ENCODE measurements around the gene GGCT. TPM values are rescaled to one million over a fixed set of nuclear protein-coding genes. Genes with fewer than 3 reads are reported as not detected.

Gene GGCT
- total RNA-seq, 4 donors from 2014 or later: 4.9 to 35.9 (median 21.3) TPM

GRCh38 chr7:30450240-30450982 is 54.2 kb downstream of the GGCT start:
- H3K4me1 ChIP-seq: no peaks in the 10 kb centered on the region
- H3K27ac ChIP-seq: no peak overlapping the region
- no peak for DNase-seq
- H3K9me3 ChIP-seq: no peaks in the 10 kb centered on the region
- intact Hi-C loops (cut with DNase I; ENCODE audit: low total_unique reads): no loop called here
- TF ChIP-seq CTCF (IDR thresholded peaks at IDR 0.05) (no peak), POLR2A (IDR thresholded peaks at IDR 0.05) (no peak)
- no peak overlapping the region for H3K4me3 ChIP-seq
- H3K27me3 ChIP-seq: no peaks in the 10 kb centered on the region
- H3K36me3 ChIP-seq: no peaks in the 10 kb centered on the region

GRCh38 chr7:30448461-30449189 is 56.0 kb downstream of the GGCT start:
- Histone ChIP-seq H3K9me3 (no peaks in the 10 kb centered on the region), H3K27me3 (no peaks in the 10 kb centered on the region), H3K36me3 (no peaks in the 10 kb centered on the region), H3K4me1 (no peaks in the 10 kb centered on the region), H3K27ac (no peak overlapping the region), H3K4me3 (no peak overlapping the region)
- no peak for DNase-seq
- intact Hi-C loops (cut with DNase I; ENCODE audit: low total_unique reads): no loop called here
- TF ChIP-seq POLR2A (IDR thresholded peaks at IDR 0.05): no peak
- no peak for TF ChIP-seq CTCF (IDR thresholded peaks at IDR 0.05)

- Histone ChIP-seq H3K4me1 (no peaks in the 10 kb centered on the region), H3K27me3 (no peaks in the 10 kb centered on the region), H3K9me3 (no peaks in the 10 kb centered on the region), H3K27ac (no peak overlapping the region), H3K36me3 (no peaks in the 10 kb centered on the region), H3K4me3 (no peak overlapping the region)
- TF ChIP-seq POLR2A (IDR thresholded peaks at IDR 0.05): no peak
- TF ChIP-seq CTCF (IDR thresholded peaks at IDR 0.05): no peak
- intact Hi-C loops (cut with DNase I; ENCODE audit: low total_unique reads): no loop called here
- DNase-seq: no peak
These were observed 57.2 kb downstream of the GGCT start for GRCh38 chr7:30447466-30447865.

Other genes starting within 250 kb of the GGCT start
- gene ZNRF2, start 220.2 kb downstream of the GGCT start, total RNA-seq: 10 to 100 TPM; 22.0 to 40.6 (median 27.3) TPM
- gene NOD1, start 26.0 kb downstream of the GGCT start, total RNA-seq: 10 to 100 TPM in 3 of 4 donors, 1 to 10 TPM in 1; 9.2 to 22.1 (median 12.7) TPM
- gene GARS1, start 90.0 kb upstream of the GGCT start, total RNA-seq: 10 to 100 TPM; 33.5 to 71.2 (median 58.1) TPM
- gene CRHR2, start 177.6 kb upstream of the GGCT start, total RNA-seq: under 1 TPM in 1 of 4 donors, not detected in 3; 0.27 TPM
- gene INMT, start 247.3 kb upstream of the GGCT start, total RNA-seq: 10 to 100 TPM in 3 of 4 donors, 1 to 10 TPM in 1; 6.5 to 29.2 (median 20.0) TPM